ENCODE measurements around the gene SNTA1. TPM values are rescaled to one million over a fixed set of nuclear protein-coding genes. Genes with fewer than 3 reads are reported as not detected.

SNTA1 gene
- total RNA-seq, 4 donors from 2014 or later = 24.1 to 51.6 (median 42.3) TPM

- TF ChIP-seq POLR2A (IDR thresholded peaks at IDR 0.05; ENCODE audit: low read depth) (no peak), POLR2AphosphoS5 (IDR thresholded peaks at IDR 0.05) (no peak), CTCF (IDR thresholded peaks at IDR 0.05) (no peak), EP300 (IDR thresholded peaks at IDR 0.05) (no peak)
- Histone ChIP-seq H3K27ac (replicated peaks in 1 of 4) (no peak overlapping the region), H3K36me3 (peaks cover 15 to 73% (median 56%) of the 10 kb centered on the region in 4 donors), H3K4me1 (peaks cover 0 to 4% (median 0%) of the 10 kb centered on the region in 4 donors), H3K27me3 (no peaks in the 10 kb centered on the region), H3K4me3 (no peak overlapping the region), H3K9me3 (no peaks in the 10 kb centered on the region)
- 67% methylated on average over 1 of the region's 8 CpGs for WGBS
- DNase-seq (ENCODE audit: extremely low spot score) = no peak
- intact Hi-C loops (cut with DNase I) = no loop called here
Measured at GRCh38 chr20:33412484-33412838, 31.1 kb downstream of the SNTA1 start.

DNA sequence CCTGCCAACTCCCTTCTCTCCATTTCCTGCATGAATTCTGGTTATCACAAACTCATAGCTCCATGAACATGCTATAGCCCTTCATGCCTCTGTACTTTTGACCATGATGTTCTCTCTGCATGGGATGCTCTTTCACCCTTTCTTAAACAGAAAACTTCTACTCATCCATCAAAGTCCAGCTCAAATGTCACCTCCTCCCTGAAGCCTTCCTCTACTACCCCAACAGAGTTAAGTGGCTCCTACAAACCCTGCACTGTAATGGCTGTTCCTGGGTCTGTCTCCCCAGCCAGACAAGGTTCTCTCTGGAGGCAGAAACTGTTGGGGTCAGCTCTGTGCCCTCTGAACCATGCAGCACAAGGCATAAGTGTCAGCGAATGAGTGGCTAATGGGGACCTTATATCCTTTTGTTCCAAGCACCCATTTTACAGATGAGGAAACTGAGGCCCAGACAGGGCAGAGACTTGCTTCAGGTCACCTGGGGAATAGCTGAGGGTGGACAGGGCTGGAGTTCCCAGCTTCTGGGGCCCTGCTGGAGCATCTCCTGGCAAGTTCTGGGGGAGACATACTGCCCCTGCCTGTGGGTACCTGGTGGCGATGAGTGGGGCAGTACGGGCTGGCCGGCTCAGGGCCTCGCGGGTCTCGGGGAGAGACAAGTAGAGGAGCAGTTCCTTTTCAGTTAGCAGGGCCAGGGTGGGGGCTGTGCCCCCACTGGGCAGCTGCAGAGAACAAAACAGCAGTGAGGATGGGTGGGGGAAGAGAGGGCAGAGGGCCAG is 31.7 kb downstream of the SNTA1 start:
- intact Hi-C loops (cut with DNase I) = no loop called here
- no peaks in the 10 kb centered on the region for H3K9me3 ChIP-seq
- H3K4me3 ChIP-seq = no peak overlapping the region
- peaks cover 16 to 73% (median 59%) of the 10 kb centered on the region in 4 donors for H3K36me3 ChIP-seq
- TF ChIP-seq CTCF (IDR thresholded peaks at IDR 0.05) (no peak), POLR2A (IDR thresholded peaks at IDR 0.05; ENCODE audit: low read depth) (no peak)
- 96% methylated on average over 7 of the region's 7 CpGs for WGBS
- H3K27me3 ChIP-seq = no peaks in the 10 kb centered on the region
- H3K4me1 ChIP-seq = peaks cover 0 to 4% (median 0%) of the 10 kb centered on the region in 4 donors
- no peak for DNase-seq (ENCODE audit: extremely low spot score)
- no peak overlapping the region for H3K27ac ChIP-seq (replicated peaks in 1 of 4)

GRCh38 chr20:33411242-33411641 is 32.3 kb downstream of the SNTA1 start:
- Histone ChIP-seq H3K36me3 (peaks cover 16 to 76% (median 65%) of the 10 kb centered on the region in 4 donors), H3K9me3 (no peaks in the 10 kb centered on the region), H3K4me3 (no peak overlapping the region), H3K4me1 (peaks cover 0 to 4% (median 0%) of the 10 kb centered on the region in 4 donors), H3K27me3 (no peaks in the 10 kb centered on the region), H3K27ac (replicated peaks in 1 of 4) (no peak overlapping the region)
- DNase-seq (ENCODE audit: extremely low spot score) = no peak
- TF ChIP-seq POLR2A (IDR thresholded peaks at IDR 0.05; ENCODE audit: low read depth) (no peak), POLR2AphosphoS5 (IDR thresholded peaks at IDR 0.05) (no peak), EP300 (IDR thresholded peaks at IDR 0.05) (no peak), CTCF (IDR thresholded peaks at IDR 0.05) (no peak)
- intact Hi-C loops (cut with DNase I) = no loop called here
- WGBS = 81% methylated on average over 7 of the region's 7 CpGs

DNA sequence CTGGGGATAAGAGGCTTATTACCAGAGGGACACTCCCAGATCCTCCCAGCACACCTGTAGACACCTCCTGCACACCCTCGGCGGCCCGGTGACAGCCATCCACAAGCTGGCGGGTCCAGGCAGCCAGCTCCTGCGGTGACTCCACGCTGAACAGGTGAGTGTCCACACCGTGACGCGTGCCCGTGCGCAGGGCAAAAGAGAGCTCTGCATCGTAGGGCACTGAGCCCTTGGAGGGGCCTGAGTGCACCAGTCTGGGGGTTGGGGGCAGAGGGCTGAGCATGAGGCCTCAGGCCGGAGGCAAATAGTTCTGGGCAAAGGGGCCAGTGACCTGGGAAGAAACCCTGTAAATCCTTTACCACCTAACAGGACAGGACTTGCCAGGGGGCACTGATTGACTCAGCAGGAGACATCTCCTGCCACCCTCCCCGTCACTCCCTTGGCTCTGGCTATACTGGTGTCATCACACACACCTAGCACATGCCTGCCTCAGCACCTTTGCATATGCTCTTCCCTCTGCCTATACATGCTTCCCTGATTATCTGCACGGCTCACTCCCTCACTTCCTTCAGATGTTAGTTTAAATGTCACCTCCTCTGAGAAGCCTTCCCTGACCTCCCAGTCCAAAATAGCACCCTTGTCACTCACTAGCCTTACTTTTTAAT is 33.4 kb downstream of the SNTA1 start:
- 93% methylated on average over 3 of the region's 15 CpGs for WGBS
- Histone ChIP-seq H3K4me3 (no peak overlapping the region), H3K27me3 (no peaks in the 10 kb centered on the region), H3K9me3 (no peaks in the 10 kb centered on the region), H3K27ac (replicated peaks in 1 of 4) (no peak overlapping the region), H3K4me1 (no peaks in the 10 kb centered on the region), H3K36me3 (peaks cover 16 to 77% (median 70%) of the 10 kb centered on the region in 4 donors)
- no peak for TF ChIP-seq CTCF (IDR thresholded peaks at IDR 0.05)
- intact Hi-C loops (cut with DNase I) = no loop called here
- no peak for DNase-seq (ENCODE audit: extremely low spot score)
